Retina (tissue), 1 donor: ENCODE measurements around the gene GPRC5B.
A peak's percentile ranks its signal among the peaks of the same experiment; 100 is the strongest.

ENCODE experiments used
- DNase-seq: peaks from one replicate; pipeline ENCODE4 v3.0.0-alpha.2; 2016

GPRC5B gene

GRCh38 chr16:19809121-19809635, 75.5 kb downstream of the GPRC5B start:
- no peak for DNase-seq

GRCh38 chr16:19808061-19808641, 76.5 kb downstream of the GPRC5B start:
- peak; percentile 12 for DNase-seq
